ENCODE measurements around the gene CPTP.

The CPTP gene

GRCh38 chr1:1332774-1333480 is 8.3 kb downstream of the CPTP start:
- H3K4me2 ChIP-seq (ENCODE audit: low read length), result no peak overlapping the region
- peaks cover 12% of the 10 kb centered on the region for H3K36me3 ChIP-seq (ENCODE audit: control insufficient read depth, low read length)
- no peaks in the 10 kb centered on the region for H3K27me3 ChIP-seq (ENCODE audit: control insufficient read depth, low read length)
- H3K9me3 ChIP-seq (ENCODE audit: control insufficient read depth, insufficient read depth, low read length), result peaks cover 13% of the 10 kb centered on the region
- H4K20me1 ChIP-seq (ENCODE audit: control insufficient read depth, insufficient read depth, low read depth, low read length), result peaks cover 5% of the 10 kb centered on the region; the same call in 1 of the 2 replicates
- TF ChIP-seq EZH2phosphoT487 (IDR thresholded peaks at IDR 0.05; ENCODE audit: borderline replicate concordance, low read length) (no peak), CTCF (IDR thresholded peaks at IDR 0.05; ENCODE audit: low read depth, low read length, poor library complexity, severe bottlenecking) (no peak)
- no peak overlapping the region for H3K4me3 ChIP-seq (ENCODE audit: low read length)
- no peaks in the 10 kb centered on the region for H3K9me2 ChIP-seq (replicated peaks; ENCODE audit: control insufficient read depth, low read length)
- peaks cover 7% of the 10 kb centered on the region; the same call in 1 of the 2 replicates for H3K4me1 ChIP-seq (ENCODE audit: control insufficient read depth, low read length)
- no peak overlapping the region for H3K27ac ChIP-seq (ENCODE audit: low read depth, low read length)
- H3K79me2 ChIP-seq (ENCODE audit: control insufficient read depth, low read length), result no peaks in the 10 kb centered on the region
- H3F3A ChIP-seq (ENCODE audit: control insufficient read depth, insufficient read depth), result no peaks in the 10 kb centered on the region

- Histone ChIP-seq H3K27me3 (ENCODE audit: control insufficient read depth, low read length) (no peaks in the 10 kb centered on the region), H3K9me3 (ENCODE audit: control insufficient read depth, insufficient read depth, low read length) (peaks cover 13% of the 10 kb centered on the region), H3K36me3 (ENCODE audit: control insufficient read depth, low read length) (peaks cover 12% of the 10 kb centered on the region), H3K27ac (ENCODE audit: low read depth, low read length) (no peak overlapping the region), H3K4me3 (ENCODE audit: low read length) (no peak overlapping the region), H3K4me1 (ENCODE audit: control insufficient read depth, low read length) (peaks cover 7% of the 10 kb centered on the region; the same call in 1 of the 2 replicates), H3K9me2 (replicated peaks; ENCODE audit: control insufficient read depth, low read length) (no peaks in the 10 kb centered on the region), H4K20me1 (ENCODE audit: control insufficient read depth, insufficient read depth, low read depth, low read length) (peaks cover 5% of the 10 kb centered on the region; the same call in 1 of the 2 replicates), H3K79me2 (ENCODE audit: control insufficient read depth, low read length) (no peaks in the 10 kb centered on the region), H3K4me2 (ENCODE audit: low read length) (no peak overlapping the region), H3F3A (ENCODE audit: control insufficient read depth, insufficient read depth) (no peaks in the 10 kb centered on the region)
- TF ChIP-seq CTCF (IDR thresholded peaks at IDR 0.05; ENCODE audit: low read depth, low read length, poor library complexity, severe bottlenecking) (no peak), EZH2phosphoT487 (IDR thresholded peaks at IDR 0.05; ENCODE audit: borderline replicate concordance, low read length) (no peak)
These were observed 9.1 kb downstream of the CPTP start for GRCh38 chr1:1333551-1334241.

- Histone ChIP-seq H3K4me3 (ENCODE audit: low read length) (no peak overlapping the region), H4K20me1 (ENCODE audit: control insufficient read depth, insufficient read depth, low read depth, low read length) (peaks cover 5% of the 10 kb centered on the region; the same call in 1 of the 2 replicates), H3K27me3 (ENCODE audit: control insufficient read depth, low read length) (no peaks in the 10 kb centered on the region), H3K27ac (ENCODE audit: low read depth, low read length) (no peak overlapping the region), H3K9me2 (replicated peaks; ENCODE audit: control insufficient read depth, low read length) (no peaks in the 10 kb centered on the region), H3K4me1 (ENCODE audit: control insufficient read depth, low read length) (peaks cover 7% of the 10 kb centered on the region; the same call in 1 of the 2 replicates), H3K9me3 (ENCODE audit: control insufficient read depth, insufficient read depth, low read length) (peaks cover 8% of the 10 kb centered on the region), H3K4me2 (ENCODE audit: low read length) (no peak overlapping the region), H3F3A (ENCODE audit: control insufficient read depth, insufficient read depth) (no peaks in the 10 kb centered on the region), H3K79me2 (ENCODE audit: control insufficient read depth, low read length) (no peaks in the 10 kb centered on the region), H3K36me3 (ENCODE audit: control insufficient read depth, low read length) (peaks cover 10% of the 10 kb centered on the region)
- TF ChIP-seq EZH2phosphoT487 (IDR thresholded peaks at IDR 0.05; ENCODE audit: borderline replicate concordance, low read length) (no peak), CTCF (IDR thresholded peaks at IDR 0.05; ENCODE audit: low read depth, low read length, poor library complexity, severe bottlenecking) (no peak)
These were observed 10.2 kb downstream of the CPTP start for GRCh38 chr1:1334835-1335234.

Data from DOHH2 (cell line).